ENCODE measurements around the gene ATF6.

ATF6 gene

GRCh38 chr1:161989786-161990185 lies 223.7 kb downstream of the ATF6 start:
- TF ChIP-seq, protein P1, sequence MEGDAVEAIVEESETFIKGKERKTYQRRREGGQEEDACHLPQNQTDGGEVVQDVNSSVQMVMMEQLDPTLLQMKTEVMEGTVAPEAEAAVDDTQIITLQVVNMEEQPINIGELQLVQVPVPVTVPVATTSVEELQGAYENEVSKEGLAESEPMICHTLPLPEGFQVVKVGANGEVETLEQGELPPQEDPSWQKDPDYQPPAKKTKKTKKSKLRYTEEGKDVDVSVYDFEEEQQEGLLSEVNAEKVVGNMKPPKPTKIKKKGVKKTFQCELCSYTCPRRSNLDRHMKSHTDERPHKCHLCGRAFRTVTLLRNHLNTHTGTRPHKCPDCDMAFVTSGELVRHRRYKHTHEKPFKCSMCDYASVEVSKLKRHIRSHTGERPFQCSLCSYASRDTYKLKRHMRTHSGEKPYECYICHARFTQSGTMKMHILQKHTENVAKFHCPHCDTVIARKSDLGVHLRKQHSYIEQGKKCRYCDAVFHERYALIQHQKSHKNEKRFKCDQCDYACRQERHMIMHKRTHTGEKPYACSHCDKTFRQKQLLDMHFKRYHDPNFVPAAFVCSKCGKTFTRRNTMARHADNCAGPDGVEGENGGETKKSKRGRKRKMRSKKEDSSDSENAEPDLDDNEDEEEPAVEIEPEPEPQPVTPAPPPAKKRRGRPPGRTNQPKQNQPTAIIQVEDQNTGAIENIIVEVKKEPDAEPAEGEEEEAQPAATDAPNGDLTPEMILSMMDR (IDR thresholded peaks at IDR 0.05; ENCODE audit: insufficient read depth, missing control alignments): no peak
- no peak for DNase-seq (ENCODE audit: insufficient read length, low spot score)
- no peak for FAIRE-seq

GRCh38 chr1:161993576-161993975 lies 227.5 kb downstream of the ATF6 start:
- no peak for DNase-seq (ENCODE audit: insufficient read length, low spot score)
- TF ChIP-seq, protein P1 (IDR thresholded peaks at IDR 0.05; ENCODE audit: insufficient read depth, missing control alignments): no peak
- FAIRE-seq: no peak

DNA sequence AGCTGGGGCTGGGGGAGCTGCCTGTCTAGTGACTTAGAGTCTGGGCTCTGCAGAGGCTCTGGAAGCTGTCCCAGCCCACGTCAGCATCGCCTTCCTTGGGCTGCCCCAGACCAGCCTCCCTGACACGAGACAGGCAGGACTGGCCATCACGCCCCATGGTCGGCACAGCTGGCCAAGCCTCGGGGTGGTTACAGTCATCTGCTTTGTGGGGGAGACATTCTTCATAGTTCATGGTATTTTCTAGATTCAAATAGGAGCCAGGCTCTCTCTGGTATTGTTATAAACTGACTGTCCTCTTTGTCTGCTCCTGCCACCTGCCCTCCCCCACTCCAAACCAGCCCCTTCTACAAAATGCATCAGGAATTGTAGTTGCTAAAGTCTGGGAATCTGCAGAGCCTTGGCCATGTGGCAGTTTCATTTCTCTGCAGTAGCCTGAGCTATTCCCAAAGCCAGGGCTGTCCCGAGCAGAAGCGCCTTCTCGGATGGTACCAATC lies 228.1 kb downstream of the ATF6 start:
- DNase-seq (ENCODE audit: insufficient read length, low spot score) (no peak), FAIRE-seq (no peak)
- TF ChIP-seq, protein P1 (IDR thresholded peaks at IDR 0.05; ENCODE audit: insufficient read depth, missing control alignments): no peak

GRCh38 chr1:161997152-161997551 lies 231.0 kb downstream of the ATF6 start:
- TF ChIP-seq, protein P1 (IDR thresholded peaks at IDR 0.05; ENCODE audit: insufficient read depth, missing control alignments): no peak
- DNase-seq (ENCODE audit: insufficient read length, low spot score): no peak
- no peak for FAIRE-seq

DNA sequence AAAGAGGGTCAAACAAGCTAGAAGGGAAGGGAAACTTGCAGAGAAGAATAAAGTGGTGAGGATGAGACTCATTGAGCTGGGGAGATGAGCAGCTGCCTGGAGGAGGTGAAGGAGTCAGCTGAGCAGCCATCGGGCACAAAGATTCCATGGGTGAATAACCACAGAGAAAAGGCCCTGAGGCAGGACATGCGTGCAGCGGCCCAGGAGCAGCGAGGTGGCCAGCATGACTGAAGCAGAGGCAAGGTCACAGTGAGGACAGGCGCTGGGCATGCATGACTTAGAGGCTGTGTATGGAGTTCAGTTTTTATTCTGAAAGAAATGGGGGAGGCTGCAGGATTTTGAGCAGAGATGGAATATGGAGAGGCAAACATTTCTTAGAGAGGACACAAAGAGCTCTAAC lies 232.7 kb downstream of the ATF6 start:
- FAIRE-seq: no peak
- TF ChIP-seq, protein P1 (IDR thresholded peaks at IDR 0.05; ENCODE audit: insufficient read depth, missing control alignments): no peak
- DNase-seq (ENCODE audit: insufficient read length, low spot score): no peak

GRCh38 chr1:161999301-162000052 lies 233.4 kb downstream of the ATF6 start:
- DNase-seq (ENCODE audit: insufficient read length, low spot score) (no peak), FAIRE-seq (no peak)
- TF ChIP-seq, protein P1 (IDR thresholded peaks at IDR 0.05; ENCODE audit: insufficient read depth, missing control alignments): no peak

DNA sequence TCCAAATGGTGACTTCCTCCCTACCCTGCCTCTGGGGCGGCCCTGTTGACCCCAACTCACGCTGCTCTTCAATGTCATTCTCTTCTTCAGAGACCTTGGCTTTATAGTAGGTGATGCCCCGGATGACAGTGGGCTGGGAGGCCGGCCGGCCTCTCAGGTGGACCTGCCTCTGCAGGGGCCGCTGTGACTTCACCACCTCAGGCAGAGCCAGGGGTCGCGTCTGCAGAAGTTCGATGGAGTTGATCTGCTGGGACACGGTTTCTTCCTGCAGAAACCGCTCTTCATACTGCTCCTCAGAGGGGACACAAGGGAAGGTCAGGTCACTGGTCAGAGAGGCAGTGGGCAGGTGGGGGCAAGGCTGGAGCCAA lies 233.9 kb downstream of the ATF6 start:
- TF ChIP-seq, protein P1 (IDR thresholded peaks at IDR 0.05; ENCODE audit: insufficient read depth, missing control alignments): no peak
- DNase-seq (ENCODE audit: insufficient read length, low spot score) (no peak), FAIRE-seq (no peak)

Data from D721Med (cell line).